Heart left ventricle (tissue), 13 donors: ENCODE results near the gene NFIB.

Source experiments
- POLR2A ChIP-seq, 2 donors: fragments of 450-650 bp; IDR thresholded peaks; one replicate each; pipeline ENCODE4 v1.6.1; 2017; ENCODE audit warnings: antibody characterized with exemption in 2 of 2, mild to moderate bottlenecking in 2 of 2, moderate library complexity in 2 of 2
- TF ChIP-seq, protein P1 (sequence below), 12 donors: fragments of 200-600 bp; sonication (generic) in 4 of 12; IDR thresholded peaks; one replicate each; pipeline versions ENCODE4 v1.5.0 to v1.8.0; 2018 to 2022; ENCODE audit warnings: antibody characterized with exemption in 12 of 12, mild to moderate bottlenecking in 5 of 12
- donor health status: ischemic (EF 13 %, LVEDD 7.1; RV severe dilation, severe dysfunction).
- donor health status: DM: no; HTN: yes; CAD: no.
- donor health status: DM: no; HTN: no; CAD: no.
- donor health status: ischemic (EF 25% LVEDD 6.9; RV normal size, moderate dysfunction).
- donor health status: ischemic (EF 25% LVEDD 5.7; RV mildly dilated, moderate dysfunction).
- donor health status: ischemic (EF 35%, LVEDD 5.7; RV mildly dilated, moderate dysfunction).
- donor health status: nonischemic (EF 11% LVEDD 7.7; RV severe dilation, severe dysfunction).
- donor health status: DM: yes; HTN: yes; CAD: no.
- donor health status: PGD.
- donor health status: ischemic (EF 29% LVEDD 5.4; RV normal size, mild dysfunction).
- donor health status: nonischemic (EF 23%, LVEDD 6.1; RV moderate dilation, normal function).

DNA sequence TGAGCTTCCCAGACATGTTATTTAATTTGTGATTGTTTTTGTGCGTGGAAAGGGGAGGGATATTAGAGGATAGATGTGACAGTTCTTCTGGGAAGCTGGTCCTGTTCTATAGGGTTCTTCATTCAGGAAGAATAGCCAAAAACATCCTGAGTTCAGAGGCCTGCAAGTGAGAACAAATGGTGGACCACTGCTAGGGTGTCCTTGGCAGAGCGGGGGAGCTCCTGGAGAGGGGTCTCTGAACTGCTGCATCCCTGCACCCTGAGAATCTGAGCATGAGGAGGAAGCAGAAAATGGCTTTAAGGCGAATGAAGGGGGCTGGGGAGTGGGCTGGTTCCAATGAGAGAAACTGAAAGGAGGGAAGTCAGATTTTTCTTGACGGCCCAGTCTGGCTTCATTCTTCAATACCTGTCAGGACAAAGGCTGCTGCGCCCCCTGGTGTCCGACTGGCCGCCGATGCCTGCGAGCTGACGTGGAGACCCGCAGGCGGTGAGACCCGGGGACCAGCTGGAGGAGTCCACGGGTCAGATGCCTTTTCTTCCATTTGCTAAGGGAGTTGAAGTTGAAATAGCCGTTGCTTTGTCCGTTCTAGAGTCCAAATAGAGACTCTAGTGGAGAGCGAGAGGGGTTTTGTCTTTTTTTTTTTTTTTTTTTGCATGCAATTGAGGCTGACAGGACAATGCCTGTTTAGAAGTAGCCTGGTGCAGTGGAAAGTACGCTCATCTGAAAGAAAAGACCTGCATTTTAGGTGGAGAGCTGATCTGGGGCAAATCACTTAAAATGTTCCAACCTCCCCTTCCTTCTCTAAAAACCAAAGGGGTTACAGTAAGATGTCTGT lies 39.5 kb upstream of the NFIB start:
- TF ChIP-seq, protein P1, sequence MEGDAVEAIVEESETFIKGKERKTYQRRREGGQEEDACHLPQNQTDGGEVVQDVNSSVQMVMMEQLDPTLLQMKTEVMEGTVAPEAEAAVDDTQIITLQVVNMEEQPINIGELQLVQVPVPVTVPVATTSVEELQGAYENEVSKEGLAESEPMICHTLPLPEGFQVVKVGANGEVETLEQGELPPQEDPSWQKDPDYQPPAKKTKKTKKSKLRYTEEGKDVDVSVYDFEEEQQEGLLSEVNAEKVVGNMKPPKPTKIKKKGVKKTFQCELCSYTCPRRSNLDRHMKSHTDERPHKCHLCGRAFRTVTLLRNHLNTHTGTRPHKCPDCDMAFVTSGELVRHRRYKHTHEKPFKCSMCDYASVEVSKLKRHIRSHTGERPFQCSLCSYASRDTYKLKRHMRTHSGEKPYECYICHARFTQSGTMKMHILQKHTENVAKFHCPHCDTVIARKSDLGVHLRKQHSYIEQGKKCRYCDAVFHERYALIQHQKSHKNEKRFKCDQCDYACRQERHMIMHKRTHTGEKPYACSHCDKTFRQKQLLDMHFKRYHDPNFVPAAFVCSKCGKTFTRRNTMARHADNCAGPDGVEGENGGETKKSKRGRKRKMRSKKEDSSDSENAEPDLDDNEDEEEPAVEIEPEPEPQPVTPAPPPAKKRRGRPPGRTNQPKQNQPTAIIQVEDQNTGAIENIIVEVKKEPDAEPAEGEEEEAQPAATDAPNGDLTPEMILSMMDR (IDR thresholded peaks at IDR 0.05) = peak; percentile 79 to 96 (median 92)
- TF ChIP-seq POLR2A (IDR thresholded peaks at IDR 0.05) = no peak
